HCT116 (cell line): Measurements from ENCODE around the gene ALDH3B1. TPM values are rescaled to one million over a fixed set of nuclear protein-coding genes. Genes with fewer than 3 reads are reported as not detected.

ENCODE experiments used
- ATAC-seq: fragments of 200-7000 bp; cut with Tn5 transposase; 2 replicates; pipeline ENCODE4 v1.9.1; 2020; ENCODE audit warnings: mild to moderate bottlenecking, moderate library complexity
- BruUV-seq: library from RNA; stranded (reverse); fragments of 400-500 nt; replicated peaks from 2 replicates; lab custom pipeline; 2021; lab: Mats Ljungman, UMichigan
- CTCF ChIA-PET: fragments of 300-600 bp; sonication (Branson Sonifier 250); formaldehyde crosslinking; loops from one replicate; lab custom pipeline; 2021; ENCODE audit warnings: antibody characterized with exemption; lab: Charles Lee
- POLR2A ChIA-PET: fragments of 300-600, 350-600 bp; sonication (Branson Sonifier 250); formaldehyde crosslinking; loops from one replicate; lab custom pipeline; 2021; ENCODE audit warnings: antibody characterized with exemption; lab: Charles Lee
- RAD21 ChIA-PET, 2 experiments: fragments of 300-600 bp; sonication (Branson Sonifier 250); formaldehyde crosslinking; loops; one replicate each; lab custom pipeline; 2023; ENCODE audit warnings: low total read pairs in 2 of 2; ENCODE audit not compliant: uncharacterized antibody in 2 of 2, unreplicated experiment in 2 of 2, low non-redundant PET in 1 of 2; lab: Charles Lee
- DNase-seq: peaks from one replicate; pipeline ENCODE4 v3.0.0-alpha.2; 2010; ENCODE audit warnings: low read depth, low spot score
- H2AFZ ChIP-seq: fragments of 200-600 bp; shearing (Covaris generic), sonication (generic); 2 replicates; pipeline ENCODE4 v1.6.1; 2017; ENCODE audit warnings: low read depth, mixed run types, mixed read lengths, antibody characterized with exemption, low read length; ENCODE audit not compliant: poor library complexity, severe bottlenecking
- H3K27ac ChIP-seq: 2 replicates; pipeline ENCODE4 v1.5.1; 2012; ENCODE audit warnings: low read depth, low read length
- H3K27me3 ChIP-seq: fragments of 200-600 bp; sonication (generic); 2 replicates; pipeline ENCODE4 v1.6.1; 2016; ENCODE audit warnings: mixed run types, low read length, mixed read lengths; ENCODE audit not compliant: insufficient read depth
- H3K36me3 ChIP-seq, 2 experiments: fragments of 200-500 bp in 1 of 2; fragments of 200-600 bp in 1 of 2; sonication (Bioruptor generic) in 1 of 2; sonication (generic) in 1 of 2; 2 replicates each; pipeline versions ENCODE4 v1.5.1 to v1.6.1; 2014 to 2016; ENCODE audit warnings: low read length in 2 of 2, inconsistent platforms in 1 of 2, mixed read lengths in 1 of 2, mixed run types in 1 of 2; ENCODE audit not compliant: insufficient read depth in 2 of 2, control insufficient read depth in 1 of 2
- H3K4me1 ChIP-seq, 2 experiments: fragments of 200-600 bp in 1 of 2; sonication (generic) in 1 of 2; 2 replicates each; pipeline versions ENCODE4 v1.5.1 to v1.6.1; 2012 to 2017; ENCODE audit warnings: low read length in 2 of 2, inconsistent platforms in 1 of 2, mild to moderate bottlenecking in 1 of 2, mixed read lengths in 1 of 2, mixed run types in 1 of 2, moderate library complexity in 1 of 2; ENCODE audit not compliant: insufficient read depth in 2 of 2, control insufficient read depth in 1 of 2
- H3K4me2 ChIP-seq: fragments of 200-600 bp; sonication (generic); 2 replicates; pipeline ENCODE4 v1.6.1; 2017; ENCODE audit warnings: mixed run types, low read length, mixed read lengths
- H3K4me3 ChIP-seq, 2 experiments: fragments of 200-600 bp in 1 of 2; sonication (generic) in 1 of 2; replicated peaks in 1 of 2; 2 replicates each; pipeline ENCODE4 v1.5.1; 2011 to 2016; ENCODE audit warnings: low read length in 2 of 2, control low read depth in 1 of 2, low read depth in 1 of 2, mild to moderate bottlenecking in 1 of 2, mixed read lengths in 1 of 2, mixed run types in 1 of 2
- H3K79me2 ChIP-seq: fragments of 200-600 bp; sonication (generic); 2 replicates; pipeline ENCODE4 v1.6.1; 2017; ENCODE audit warnings: mild to moderate bottlenecking, mixed run types, low read length, moderate library complexity, mixed read lengths; ENCODE audit not compliant: insufficient read depth
- H3K9ac ChIP-seq: fragments of 200-600 bp; sonication (generic); 2 replicates; pipeline ENCODE4 v1.6.1; 2016; ENCODE audit warnings: low read length, mixed read lengths
- H3K9me2 ChIP-seq: fragments of 200-600 bp; sonication (generic), shearing (Covaris generic); 2 replicates; pipeline ENCODE4 v1.6.1; 2017; ENCODE audit warnings: mixed run types, mild to moderate bottlenecking, moderate library complexity; ENCODE audit not compliant: insufficient read depth
- H3K9me3 ChIP-seq, 2 experiments: fragments of 200-500 bp in 1 of 2; fragments of 200-600 bp in 1 of 2; sonication (Bioruptor generic) in 1 of 2; sonication (generic) in 1 of 2; 2 replicates each; pipeline ENCODE4 v1.6.1; 2014 to 2017; ENCODE audit warnings: low read length in 2 of 2, mixed read lengths in 2 of 2, inconsistent platforms in 1 of 2, low read depth in 1 of 2, mild to moderate bottlenecking in 1 of 2, mixed run types in 1 of 2, moderate library complexity in 1 of 2; ENCODE audit not compliant: control insufficient read depth in 1 of 2, insufficient read depth in 1 of 2
- H4K20me1 ChIP-seq: fragments of 200-600 bp; sonication (generic), shearing (Covaris generic); 2 replicates; pipeline ENCODE4 v1.6.1; 2017; ENCODE audit warnings: mixed run types, mild to moderate bottlenecking, moderate library complexity; ENCODE audit not compliant: insufficient read depth
- CBX3 ChIP-seq: IDR thresholded peaks from 2 replicates; pipeline ENCODE4 v1.6.1; 2012; ENCODE audit warnings: low read depth
- CEBPB ChIP-seq: IDR thresholded peaks from 2 replicates; pipeline ENCODE4 v1.6.1; 2012; ENCODE audit warnings: low read depth
- ELF1 ChIP-seq: IDR thresholded peaks from 2 replicates; pipeline ENCODE4 v1.6.1; 2012; ENCODE audit warnings: low read depth, borderline replicate concordance
- FOSL1 ChIP-seq: IDR thresholded peaks from 2 replicates; pipeline ENCODE4 v1.6.1; 2012; ENCODE audit warnings: low read depth
- JUND ChIP-seq: IDR thresholded peaks from 2 replicates; pipeline ENCODE4 v1.6.1; 2012
- POLR2A ChIP-seq: IDR thresholded peaks from 2 replicates; pipeline ENCODE4 v1.7.0; 2011; ENCODE audit warnings: borderline replicate concordance; ENCODE audit not compliant: insufficient read depth, insufficient read length; ENCODE audit errors: extremely low read depth
- POLR2AphosphoS5 ChIP-seq: IDR thresholded peaks from 2 replicates; pipeline ENCODE4 v1.6.1; 2011; ENCODE audit warnings: mild to moderate bottlenecking, low read depth, low read length, moderate library complexity
- SP1 ChIP-seq: IDR thresholded peaks from 2 replicates; pipeline ENCODE4 v1.6.1; 2012; ENCODE audit warnings: low read depth
- SRF ChIP-seq: IDR thresholded peaks from 2 replicates; pipeline ENCODE4 v1.6.1; 2012; ENCODE audit warnings: low read depth
- TCF7L2 ChIP-seq: IDR thresholded peaks from 2 replicates; pipeline ENCODE4 v1.7.0; 2011; ENCODE audit warnings: borderline replicate concordance, inconsistent platforms; ENCODE audit not compliant: insufficient read depth, insufficient read length; ENCODE audit errors: extremely low read depth
- YY1 ChIP-seq: IDR thresholded peaks from 2 replicates; pipeline ENCODE4 v1.6.1; 2011; ENCODE audit warnings: low read length, low read depth, moderate library complexity, mild to moderate bottlenecking; ENCODE audit not compliant: insufficient replicate concordance; ENCODE audit errors: extremely low read depth
- ZFX ChIP-seq: fragments of 450-650 bp; IDR thresholded peaks from 2 replicates; pipeline ENCODE4 v1.6.1; 2017
- ZNF274 ChIP-seq: fragments of 200-500 bp; sonication (Bioruptor generic); IDR thresholded peaks from 2 replicates; pipeline ENCODE4 v1.6.1; 2014; ENCODE audit warnings: mild to moderate bottlenecking, low read depth, low read length, inconsistent platforms
- intact Hi-C: fragments of 100-400 bp; cut with micrococcal nuclease; formaldehyde crosslinking; loops from 2 replicates; pipeline ENCODE4 v1.10.0; 2022
- total RNA-seq: library from RNA; stranded (reverse); gene quantifications from one replicate; pipeline ENCODE4 v1.2.1, GENCODE V29; 2021; ENCODE audit not compliant: unreplicated experiment
- TF ChIP-seq, protein P1 (sequence below): IDR thresholded peaks from 2 replicates; pipeline ENCODE4 v1.6.1; 2011; ENCODE audit warnings: mild to moderate bottlenecking, low read length, moderate library complexity; ENCODE audit not compliant: insufficient replicate concordance; ENCODE audit errors: extremely low read depth
- TF ChIP-seq, protein P2 (sequence below): IDR thresholded peaks from 2 replicates; pipeline ENCODE4 v1.6.1; 2012; ENCODE audit warnings: low read depth

The ALDH3B1 gene
- total RNA-seq, 1 experiment from 2014 or later: 25.5 TPM

GRCh38 chr11:68014157-68014946 lies 4.2 kb downstream of the ALDH3B1 start:
- ChIA-PET POLR2A (interaction anchor here (1.2 to 1.3 kb wide), 3 partner anchors 10 to 16 kb away, joined by 3 to 5 read pairs (median 3); partner anchors contain the start of genes NDUFS8 and UNC93B1), RAD21 (no interaction called here), CTCF (interaction anchor here (0.8 kb wide), 1 partner anchor 59 kb away, joined by 3 read pairs; no protein-coding TSS in a partner anchor)
- H3K9ac ChIP-seq: peak overlapping the region; percentile 86
- H3K79me2 ChIP-seq: peaks cover 20% of the 10 kb centered on the region; the same call in 1 of the 2 replicates
- no peaks in the 10 kb centered on the region for H3K36me3 ChIP-seq
- H3K27ac ChIP-seq: peak overlapping the region; percentile 96
- H3K9me2 ChIP-seq: no peaks in the 10 kb centered on the region
- H3K4me1 ChIP-seq: peaks cover 79 to 92% of the 10 kb centered on the region in 2 experiments
- TF ChIP-seq SRF (no peak), YY1 (peak; percentile 70), POLR2A (no peak), ZNF274 (no peak), POLR2AphosphoS5 (peak; percentile 57), ELF1 (no peak), FOSL1 (no peak), ZFX (peak; percentile 38; the same call in 1 of the 2 replicates), SP1 (no peak), TCF7L2 (no peak), CBX3 (no peak), JUND (no peak), CEBPB (no peak)
- TF ChIP-seq, protein P1, sequence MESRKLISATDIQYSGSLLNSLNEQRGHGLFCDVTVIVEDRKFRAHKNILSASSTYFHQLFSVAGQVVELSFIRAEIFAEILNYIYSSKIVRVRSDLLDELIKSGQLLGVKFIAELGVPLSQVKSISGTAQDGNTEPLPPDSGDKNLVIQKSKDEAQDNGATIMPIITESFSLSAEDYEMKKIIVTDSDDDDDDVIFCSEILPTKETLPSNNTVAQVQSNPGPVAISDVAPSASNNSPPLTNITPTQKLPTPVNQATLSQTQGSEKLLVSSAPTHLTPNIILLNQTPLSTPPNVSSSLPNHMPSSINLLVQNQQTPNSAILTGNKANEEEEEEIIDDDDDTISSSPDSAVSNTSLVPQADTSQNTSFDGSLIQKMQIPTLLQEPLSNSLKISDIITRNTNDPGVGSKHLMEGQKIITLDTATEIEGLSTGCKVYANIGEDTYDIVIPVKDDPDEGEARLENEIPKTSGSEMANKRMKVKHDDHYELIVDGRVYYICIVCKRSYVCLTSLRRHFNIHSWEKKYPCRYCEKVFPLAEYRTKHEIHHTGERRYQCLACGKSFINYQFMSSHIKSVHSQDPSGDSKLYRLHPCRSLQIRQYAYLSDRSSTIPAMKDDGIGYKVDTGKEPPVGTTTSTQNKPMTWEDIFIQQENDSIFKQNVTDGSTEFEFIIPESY: no peak
- TF ChIP-seq, protein P2, sequence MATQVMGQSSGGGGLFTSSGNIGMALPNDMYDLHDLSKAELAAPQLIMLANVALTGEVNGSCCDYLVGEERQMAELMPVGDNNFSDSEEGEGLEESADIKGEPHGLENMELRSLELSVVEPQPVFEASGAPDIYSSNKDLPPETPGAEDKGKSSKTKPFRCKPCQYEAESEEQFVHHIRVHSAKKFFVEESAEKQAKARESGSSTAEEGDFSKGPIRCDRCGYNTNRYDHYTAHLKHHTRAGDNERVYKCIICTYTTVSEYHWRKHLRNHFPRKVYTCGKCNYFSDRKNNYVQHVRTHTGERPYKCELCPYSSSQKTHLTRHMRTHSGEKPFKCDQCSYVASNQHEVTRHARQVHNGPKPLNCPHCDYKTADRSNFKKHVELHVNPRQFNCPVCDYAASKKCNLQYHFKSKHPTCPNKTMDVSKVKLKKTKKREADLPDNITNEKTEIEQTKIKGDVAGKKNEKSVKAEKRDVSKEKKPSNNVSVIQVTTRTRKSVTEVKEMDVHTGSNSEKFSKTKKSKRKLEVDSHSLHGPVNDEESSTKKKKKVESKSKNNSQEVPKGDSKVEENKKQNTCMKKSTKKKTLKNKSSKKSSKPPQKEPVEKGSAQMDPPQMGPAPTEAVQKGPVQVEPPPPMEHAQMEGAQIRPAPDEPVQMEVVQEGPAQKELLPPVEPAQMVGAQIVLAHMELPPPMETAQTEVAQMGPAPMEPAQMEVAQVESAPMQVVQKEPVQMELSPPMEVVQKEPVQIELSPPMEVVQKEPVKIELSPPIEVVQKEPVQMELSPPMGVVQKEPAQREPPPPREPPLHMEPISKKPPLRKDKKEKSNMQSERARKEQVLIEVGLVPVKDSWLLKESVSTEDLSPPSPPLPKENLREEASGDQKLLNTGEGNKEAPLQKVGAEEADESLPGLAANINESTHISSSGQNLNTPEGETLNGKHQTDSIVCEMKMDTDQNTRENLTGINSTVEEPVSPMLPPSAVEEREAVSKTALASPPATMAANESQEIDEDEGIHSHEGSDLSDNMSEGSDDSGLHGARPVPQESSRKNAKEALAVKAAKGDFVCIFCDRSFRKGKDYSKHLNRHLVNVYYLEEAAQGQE: no peak
- no peaks in the 10 kb centered on the region for H3K27me3 ChIP-seq
- no peaks in the 10 kb centered on the region for H3K9me3 ChIP-seq
- BruUV-seq: TSS peak; percentile 79
- peak; percentile 64 for DNase-seq
- peak overlapping the region; percentile 36 to 51 for H3K4me3 ChIP-seq
- intact Hi-C loops: loop anchor here (5.0 kb wide), 1 partner anchor 193 kb away; no protein-coding TSS in a partner anchor
- no peaks in the 10 kb centered on the region for H4K20me1 ChIP-seq
- no peak overlapping the region for H2AFZ ChIP-seq
- peak; percentile 57 for ATAC-seq
- H3K4me2 ChIP-seq: peak overlapping the region; percentile 97
